ENCODE measurements around the gene CENPN. TPM values are rescaled to one million over a fixed set of nuclear protein-coding genes. Genes with fewer than 3 reads are reported as not detected.

The CENPN gene
- total and polyA plus RNA-seq, 2 experiments from 2014 or later, result 14.2 to 16.8 TPM

GRCh38 chr16:81077076-81077940 lies 70.3 kb downstream of the CENPN start, which contains the start of gene C16orf46:
C16orf46 (minus strand) TSS chr16:81077238; CDS start chr16:81063955, 13,283 bp downstream.
- Histone ChIP-seq H4K20me1 (ENCODE audit: insufficient read depth, poor library complexity, severe bottlenecking) (no peaks in the 10 kb centered on the region), H3K4me1 (ENCODE audit: insufficient read depth) (peaks cover 8% of the 10 kb centered on the region), H3K36me3 (replicated peaks; ENCODE audit: insufficient read depth, low read depth) (no peaks in the 10 kb centered on the region), H3K27me3 (no peaks in the 10 kb centered on the region), H3K9me3 (ENCODE audit: low read depth) (no peaks in the 10 kb centered on the region), H3K9me2 (replicated peaks; ENCODE audit: insufficient read depth) (no peaks in the 10 kb centered on the region), H2AFZ (peak within 1 kb of the TSS; percentile 82), H3K4me3 (peak within 1 kb of the TSS; percentile 79), H3K4me2 (peak within 1 kb of the TSS; percentile 92), H3K79me2 (no peaks in the 10 kb centered on the region), H3K27ac (peak within 1 kb of the TSS; percentile 99)
- no peak for TF ChIP-seq EZH2 (IDR thresholded peaks at IDR 0.05; ENCODE audit: borderline replicate concordance)
- no peak for TF ChIP-seq CTCF (IDR thresholded peaks at IDR 0.05; ENCODE audit: poor library complexity)
- no peak for TF ChIP-seq EZH2phosphoT487 (IDR thresholded peaks at IDR 0.05; ENCODE audit: low read depth, severe bottlenecking, unreplicated experiment)
- DNase-seq (ENCODE audit: low spot score), result peak; percentile 98
- 13% methylated on average over 56 of the region's 59 CpGs for WGBS (ENCODE audit: low lambda C conversion rate, missing lambda C conversion rate)

- no peaks in the 10 kb centered on the region for H3K9me3 ChIP-seq (ENCODE audit: low read depth)
- no peak for DNase-seq (ENCODE audit: low spot score)
- H3K27ac ChIP-seq, result no peak overlapping the region
- H3K4me3 ChIP-seq, result no peak overlapping the region
- H3K4me1 ChIP-seq (ENCODE audit: insufficient read depth), result peaks cover 8% of the 10 kb centered on the region
- H3K79me2 ChIP-seq, result no peaks in the 10 kb centered on the region
- H2AFZ ChIP-seq, result no peak overlapping the region
- WGBS (ENCODE audit: low lambda C conversion rate, missing lambda C conversion rate), result 88% methylated on average over 1 of the region's 1 CpG
- H3K9me2 ChIP-seq (replicated peaks; ENCODE audit: insufficient read depth), result no peaks in the 10 kb centered on the region
- no peaks in the 10 kb centered on the region for H3K27me3 ChIP-seq
- no peak for TF ChIP-seq EZH2 (IDR thresholded peaks at IDR 0.05; ENCODE audit: borderline replicate concordance)
- no peak for TF ChIP-seq EZH2phosphoT487 (IDR thresholded peaks at IDR 0.05; ENCODE audit: low read depth, severe bottlenecking, unreplicated experiment)
- no peak for TF ChIP-seq CTCF (IDR thresholded peaks at IDR 0.05; ENCODE audit: poor library complexity)
- no peak overlapping the region for H3K4me2 ChIP-seq
- no peaks in the 10 kb centered on the region for H4K20me1 ChIP-seq (ENCODE audit: insufficient read depth, poor library complexity, severe bottlenecking)
- no peaks in the 10 kb centered on the region for H3K36me3 ChIP-seq (replicated peaks; ENCODE audit: insufficient read depth, low read depth)
These were observed 73.2 kb downstream of the CENPN start for GRCh38 chr16:81080233-81080632.

- TF ChIP-seq CTCF (IDR thresholded peaks at IDR 0.05; ENCODE audit: poor library complexity) (no peak), EZH2phosphoT487 (IDR thresholded peaks at IDR 0.05; ENCODE audit: low read depth, severe bottlenecking, unreplicated experiment) (no peak), EZH2 (IDR thresholded peaks at IDR 0.05; ENCODE audit: borderline replicate concordance) (no peak)
- 95% methylated on average over 4 of the region's 4 CpGs for WGBS (ENCODE audit: low lambda C conversion rate, missing lambda C conversion rate)
- Histone ChIP-seq H3K27me3 (no peaks in the 10 kb centered on the region), H3K9me2 (replicated peaks; ENCODE audit: insufficient read depth) (no peaks in the 10 kb centered on the region), H4K20me1 (ENCODE audit: insufficient read depth, poor library complexity, severe bottlenecking) (no peaks in the 10 kb centered on the region), H3K4me3 (no peak overlapping the region), H3K4me2 (no peak overlapping the region), H3K79me2 (no peaks in the 10 kb centered on the region), H2AFZ (no peak overlapping the region), H3K27ac (no peak overlapping the region), H3K36me3 (replicated peaks; ENCODE audit: insufficient read depth, low read depth) (no peaks in the 10 kb centered on the region), H3K4me1 (ENCODE audit: insufficient read depth) (peaks cover 8% of the 10 kb centered on the region), H3K9me3 (ENCODE audit: low read depth) (no peaks in the 10 kb centered on the region)
- DNase-seq (ENCODE audit: low spot score), result no peak
These were observed 74.0 kb downstream of the CENPN start for GRCh38 chr16:81081014-81081413.

Small RNA genes lying within 50 kb of the gene (small RNA-seq; reads per million reads assigned to genes)
- gene AC092718.3, result not detected

Other genes with a start within 250 kb of the CENPN start
- 11.6 and 12.2 TPM in 2 replicates for gene CDYL2, start 202.6 kb upstream of the CENPN start, total RNA-seq
- 7.4 and 9.2 TPM in 2 replicates for gene CDYL2, start 202.6 kb upstream of the CENPN start, polyA plus RNA-seq
- 47.4 and 77.6 TPM in 2 replicates for gene CMC2, start 329 bp upstream of the CENPN start, total RNA-seq
- gene CMC2, start 329 bp upstream of the CENPN start, polyA plus RNA-seq, result 132 and 133 TPM in 2 replicates
- 50.8 and 58.4 TPM in 2 replicates for gene ATMIN, start 28.6 kb downstream of the CENPN start, total RNA-seq
- 30.7 and 35.6 TPM in 2 replicates for gene ATMIN, start 28.6 kb downstream of the CENPN start, polyA plus RNA-seq
- 1.0 and 2.5 TPM in 2 replicates for gene C16orf46, start 70.0 kb downstream of the CENPN start, total RNA-seq
- gene C16orf46, start 70.0 kb downstream of the CENPN start, polyA plus RNA-seq, result 0.62 and 1.9 TPM in 2 replicates
- gene GCSH, start 89.2 kb downstream of the CENPN start, total RNA-seq, result 44.3 and 53.6 TPM in 2 replicates
- 71.7 and 83.1 TPM in 2 replicates for gene GCSH, start 89.2 kb downstream of the CENPN start, polyA plus RNA-seq
- 2.0 and 2.4 TPM in 2 replicates for gene BCO1, start 231.5 kb downstream of the CENPN start, total RNA-seq
- gene BCO1, start 231.5 kb downstream of the CENPN start, polyA plus RNA-seq, result 1.4 and 1.6 TPM in 2 replicates